Urothelium cell line (cell line): ENCODE data around the gene OR1I1.

Experiments used
- DNase-seq: peaks from one replicate; pipeline ENCODE4 v3.0.0; 2011; ENCODE audit warnings: low spot score, mixed read lengths
- FAIRE-seq: peaks from 2 replicates; lab custom pipeline; 2011; peaks lifted over from hg19 to GRCh38; lab: Jason Lieb, UNC

OR1I1 gene

DNA sequence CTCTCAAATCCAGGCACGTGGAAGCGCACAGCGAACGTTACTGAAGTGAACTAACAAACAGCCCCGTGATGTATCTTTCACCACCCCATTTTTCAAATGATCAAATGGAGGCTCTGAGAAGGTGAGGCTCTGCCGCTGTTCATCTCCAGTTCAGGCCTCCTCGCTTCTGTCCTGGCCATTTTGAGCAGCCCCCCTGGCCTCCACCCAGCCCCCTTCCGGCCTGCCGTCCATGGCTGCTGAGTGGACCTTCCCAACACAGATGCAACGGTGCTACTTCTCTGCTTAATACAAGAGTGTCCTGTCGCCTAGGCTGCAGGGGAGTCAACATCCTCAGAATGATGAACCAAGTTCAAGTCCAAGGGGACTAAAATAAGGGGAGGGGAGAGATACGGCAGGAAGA lies 34.8 kb downstream of the OR1I1 start:
- FAIRE-seq, result no peak
- DNase-seq, result no peak

DNA sequence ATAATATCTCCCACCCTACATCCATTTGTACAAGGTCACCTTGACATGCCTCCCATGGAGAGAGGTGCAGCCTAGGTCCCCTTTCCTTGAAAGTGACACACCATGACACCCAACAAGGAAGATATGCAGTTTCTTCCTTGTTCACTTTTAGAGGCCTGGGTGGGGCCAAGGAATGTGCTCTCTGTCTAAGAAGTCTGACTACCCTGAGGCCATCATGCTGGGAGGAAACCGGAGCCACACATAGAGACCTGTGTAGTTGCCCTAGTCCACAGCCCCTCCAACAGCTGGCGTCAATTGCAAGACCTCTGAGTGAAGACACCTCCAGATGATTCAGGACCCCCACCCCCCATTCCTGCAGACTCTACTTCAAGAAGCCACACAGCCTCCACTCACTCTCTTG lies 36.2 kb downstream of the OR1I1 start:
- no peak for FAIRE-seq
- DNase-seq, result no peak

DNA sequence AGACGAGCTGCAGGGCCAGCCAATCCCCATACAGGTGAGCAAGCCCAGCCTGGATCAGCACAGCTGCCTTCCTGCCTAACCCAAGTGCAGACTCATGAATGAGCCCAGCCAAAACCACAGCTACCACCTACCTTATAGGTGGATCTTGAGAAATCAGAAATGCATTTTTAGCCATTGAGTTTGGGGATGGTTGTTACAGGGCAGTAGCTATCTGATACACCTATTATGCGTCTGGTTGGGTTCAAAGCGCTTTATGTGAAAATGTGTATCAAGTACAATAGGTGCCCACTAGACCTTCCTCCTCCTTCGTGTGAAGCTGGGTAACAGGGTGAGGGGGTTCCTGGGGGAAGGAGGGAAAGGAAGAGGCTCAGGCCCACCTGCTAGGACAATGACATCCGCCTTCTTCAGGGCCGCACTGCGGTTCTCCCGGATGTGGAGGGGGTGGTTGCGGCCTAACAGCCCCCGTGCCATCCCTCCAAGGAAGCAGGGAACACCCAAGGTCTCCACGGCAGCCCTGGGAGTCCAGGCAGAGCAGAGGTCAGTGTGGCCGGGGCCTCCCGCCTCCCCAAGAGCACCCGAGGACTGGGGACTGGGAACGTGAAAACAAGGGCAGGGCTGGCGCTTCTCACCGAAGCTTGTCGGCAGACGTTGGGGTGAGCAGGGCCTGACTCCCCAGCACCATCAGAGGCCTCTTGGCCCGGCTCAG lies 36.9 kb downstream of the OR1I1 start:
- no peak for FAIRE-seq
- DNase-seq, result no peak

DNA sequence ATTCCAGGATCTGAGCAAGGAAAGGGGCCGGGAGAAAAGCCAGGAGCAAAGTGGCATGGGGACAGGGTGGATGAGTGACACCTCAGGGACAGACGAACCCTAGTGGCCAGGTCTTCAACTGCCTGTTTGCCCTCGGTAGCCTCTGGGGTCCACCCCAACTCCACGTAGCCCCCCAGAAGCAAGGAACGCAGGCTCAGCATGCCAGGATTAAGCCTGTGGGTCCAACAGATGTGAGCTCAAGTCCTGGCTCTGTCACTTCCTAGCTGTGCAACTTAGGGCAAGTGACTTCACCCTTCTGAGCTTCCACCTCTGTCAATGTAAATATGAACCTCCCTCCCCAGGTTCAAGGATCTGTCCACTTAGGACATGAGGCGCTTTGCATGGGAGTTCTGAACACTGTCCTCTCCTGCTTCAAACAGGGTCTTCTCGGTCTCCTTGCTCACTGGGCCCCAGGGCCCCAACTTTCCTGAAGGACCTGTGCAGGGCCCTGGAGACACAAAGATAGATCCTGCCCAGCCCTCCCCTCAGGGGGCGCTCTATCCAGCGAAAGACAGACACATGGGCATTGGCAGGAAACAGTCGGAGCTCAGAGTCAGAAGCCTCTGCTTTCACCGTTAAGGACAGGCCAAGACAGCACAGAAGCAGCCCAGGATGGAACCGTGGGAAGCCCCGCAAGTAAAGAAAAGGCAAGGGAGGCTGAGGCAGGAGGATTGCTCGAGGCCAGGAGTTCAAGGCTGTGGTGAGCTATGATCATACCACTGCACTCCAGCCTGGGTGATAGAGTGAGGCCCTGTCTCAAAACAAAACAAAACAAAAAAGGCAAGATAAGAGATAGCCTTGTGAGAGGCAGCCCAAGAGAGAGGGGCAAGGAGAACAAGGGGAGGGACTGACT lies 38.4 kb downstream of the OR1I1 start:
- DNase-seq, result no peak
- FAIRE-seq, result no peak

DNA sequence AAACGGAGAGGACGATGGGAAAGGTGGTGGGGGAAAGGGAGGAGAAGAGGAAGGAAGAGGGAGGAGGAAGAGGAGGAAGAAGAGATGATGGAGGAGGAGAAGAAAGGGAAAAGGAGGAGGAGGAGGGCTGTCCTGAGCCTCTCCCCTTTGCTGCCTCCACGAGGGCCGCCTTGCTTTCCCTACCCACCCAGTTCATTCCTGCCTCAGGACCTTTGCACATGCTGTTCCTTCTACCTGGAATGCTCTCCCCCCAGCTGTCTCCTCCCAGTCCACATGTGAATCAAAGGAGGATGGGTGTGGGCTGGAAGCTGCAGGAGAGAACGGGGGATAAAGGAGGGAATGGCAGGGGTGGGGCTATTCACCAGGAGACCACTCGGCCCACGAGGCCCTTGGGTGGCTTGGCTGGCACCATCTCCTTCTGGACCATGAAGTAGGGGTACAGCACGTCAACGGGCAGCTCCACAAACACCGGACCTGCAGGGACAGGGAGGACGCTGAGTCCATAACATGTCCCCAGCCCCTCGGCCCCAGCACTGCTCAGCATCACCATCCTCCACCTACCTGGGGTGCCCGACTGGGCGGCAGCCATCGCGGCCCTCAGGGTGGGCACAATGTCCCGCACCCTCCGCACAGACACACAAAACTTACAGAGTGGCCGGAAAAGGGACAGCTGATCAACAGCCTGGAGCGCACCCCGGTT lies 40.5 kb downstream of the OR1I1 start:
- FAIRE-seq (no peak), DNase-seq (no peak)

DNA sequence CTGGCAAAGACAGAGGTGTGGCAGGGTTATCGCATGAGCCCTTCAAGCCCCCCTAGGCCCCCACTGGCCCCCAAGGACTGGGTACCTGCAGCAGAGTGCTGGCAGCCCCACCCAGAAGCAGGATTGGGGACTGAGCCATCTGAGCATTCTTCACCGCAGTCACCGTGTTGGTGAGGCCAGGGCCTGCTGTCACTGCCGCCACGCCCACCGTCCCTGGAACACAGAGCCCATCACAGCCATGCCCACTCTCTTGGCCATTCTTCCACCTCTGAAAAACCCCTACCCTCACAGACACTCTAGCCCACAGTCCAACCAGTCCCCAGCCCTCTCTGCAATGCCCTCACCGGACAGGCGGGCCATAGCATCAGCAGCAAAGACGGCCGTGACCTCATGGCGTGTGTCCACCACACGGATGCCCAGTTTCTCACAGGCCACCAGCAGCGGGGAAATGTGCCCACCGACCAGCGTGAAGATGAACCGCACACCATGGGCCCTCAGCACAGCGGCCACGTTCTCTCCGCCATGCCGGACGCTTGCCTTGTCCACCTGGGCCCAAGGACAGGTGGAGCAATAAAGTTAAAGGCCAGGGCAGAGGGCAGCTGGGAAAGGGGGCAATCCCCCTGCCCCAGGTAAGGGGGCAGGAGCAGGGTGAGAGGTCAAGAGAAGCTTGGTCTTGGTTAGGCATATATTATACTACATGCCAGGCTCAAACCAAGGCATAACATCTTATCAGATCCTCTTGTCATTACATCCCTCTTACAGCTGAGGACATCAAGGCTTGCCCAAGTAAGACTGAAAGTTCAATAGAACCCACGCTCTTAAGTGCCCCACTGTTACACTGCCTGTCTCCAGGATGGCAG lies 41.2 kb downstream of the OR1I1 start:
- FAIRE-seq (no peak), DNase-seq (no peak)

DNA sequence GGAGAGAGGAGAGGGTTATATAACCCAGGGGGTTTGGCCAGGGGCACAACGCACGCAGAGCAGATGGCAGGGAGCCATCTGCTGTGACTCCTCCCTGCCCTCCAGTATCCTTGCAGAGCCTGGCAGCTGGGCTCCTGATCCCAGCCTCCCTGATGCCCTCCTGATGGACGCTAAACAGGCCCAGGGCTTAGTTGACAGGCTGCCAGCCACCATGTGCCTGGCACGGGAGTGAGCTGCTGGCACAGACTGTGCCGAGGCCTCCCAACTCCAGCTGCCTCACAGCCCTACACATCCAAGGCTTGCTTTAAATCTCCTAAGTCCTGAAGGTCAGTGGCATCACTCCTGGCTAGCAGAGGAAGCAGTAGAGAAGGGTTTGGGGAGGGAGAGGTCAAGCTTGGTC lies 41.9 kb downstream of the OR1I1 start:
- no peak for DNase-seq
- no peak for FAIRE-seq

DNA sequence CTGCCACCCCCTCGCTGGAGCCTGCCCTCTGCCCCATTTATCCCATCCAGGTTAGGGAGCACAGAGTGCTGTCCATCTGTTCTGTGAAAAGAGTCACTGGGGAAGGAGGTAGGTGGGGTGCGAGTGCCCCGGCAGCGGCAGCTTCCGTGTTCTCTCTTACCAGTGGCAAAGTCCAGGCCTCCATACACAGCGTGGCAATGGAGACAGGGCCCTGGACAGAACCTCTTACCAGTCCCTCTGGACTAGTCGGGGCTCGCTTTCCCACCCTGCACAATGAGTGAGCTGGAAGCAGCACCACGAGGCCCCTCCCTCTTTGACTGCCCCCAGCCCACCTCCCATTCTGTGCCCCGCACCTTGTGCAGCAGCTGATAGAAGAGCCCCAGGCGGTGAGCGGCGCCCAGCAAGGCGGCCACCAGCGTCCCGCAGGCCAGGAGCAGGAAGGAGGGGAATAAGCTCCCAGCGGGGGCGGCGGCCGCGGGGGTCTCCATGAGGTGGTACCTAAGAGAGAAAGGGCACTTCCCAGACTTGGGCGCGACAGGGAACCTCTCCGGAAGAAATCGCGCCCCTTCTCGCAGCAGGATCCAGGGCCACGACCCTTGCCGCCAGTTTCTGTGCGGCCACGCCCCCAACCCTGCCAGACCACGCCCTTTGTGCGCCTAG lies 42.7 kb downstream of the OR1I1 start:
- FAIRE-seq, result no peak
- DNase-seq, result no peak

DNA sequence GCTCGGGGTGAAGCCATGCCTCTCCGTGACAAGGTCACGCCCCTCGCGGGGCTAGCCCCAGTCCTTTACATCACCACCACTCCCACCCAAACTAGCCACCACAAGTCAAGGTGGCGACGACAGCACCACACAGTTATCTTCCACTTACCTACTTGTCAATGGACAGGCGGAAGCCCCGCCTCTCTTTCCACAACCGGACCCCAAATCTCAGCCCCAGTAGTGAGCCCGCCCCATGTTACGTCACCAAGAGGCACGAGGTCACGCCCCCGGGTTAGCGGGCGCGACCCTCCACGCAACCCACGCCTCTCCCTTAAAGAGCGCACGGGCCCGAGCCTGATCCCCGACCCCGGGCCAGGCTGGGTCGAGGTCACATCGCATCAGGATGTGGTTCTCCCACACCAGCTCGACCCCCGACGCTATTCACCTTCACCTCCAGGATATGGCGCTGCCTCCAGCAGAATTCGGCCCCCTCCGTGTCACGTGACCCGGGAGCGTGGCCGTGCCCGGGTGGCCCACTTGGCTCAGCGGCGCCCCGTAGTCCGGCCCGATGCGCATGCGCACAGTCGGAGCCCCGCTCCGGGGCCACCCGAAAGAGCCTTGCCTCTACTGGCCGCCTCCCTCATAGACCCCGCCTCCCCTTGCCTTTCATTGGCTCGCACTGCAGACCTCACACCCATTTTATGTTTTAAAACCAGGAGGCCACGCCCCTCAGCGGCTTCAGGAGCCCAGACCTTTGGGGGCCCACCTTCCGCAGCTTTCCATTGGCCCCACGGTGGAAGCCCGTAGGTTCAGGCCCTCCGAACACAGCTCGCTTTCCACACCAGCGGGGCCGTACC lies 43.4 kb downstream of the OR1I1 start:
- FAIRE-seq, result peak; percentile 37
- peak; percentile 97 for DNase-seq

DNA sequence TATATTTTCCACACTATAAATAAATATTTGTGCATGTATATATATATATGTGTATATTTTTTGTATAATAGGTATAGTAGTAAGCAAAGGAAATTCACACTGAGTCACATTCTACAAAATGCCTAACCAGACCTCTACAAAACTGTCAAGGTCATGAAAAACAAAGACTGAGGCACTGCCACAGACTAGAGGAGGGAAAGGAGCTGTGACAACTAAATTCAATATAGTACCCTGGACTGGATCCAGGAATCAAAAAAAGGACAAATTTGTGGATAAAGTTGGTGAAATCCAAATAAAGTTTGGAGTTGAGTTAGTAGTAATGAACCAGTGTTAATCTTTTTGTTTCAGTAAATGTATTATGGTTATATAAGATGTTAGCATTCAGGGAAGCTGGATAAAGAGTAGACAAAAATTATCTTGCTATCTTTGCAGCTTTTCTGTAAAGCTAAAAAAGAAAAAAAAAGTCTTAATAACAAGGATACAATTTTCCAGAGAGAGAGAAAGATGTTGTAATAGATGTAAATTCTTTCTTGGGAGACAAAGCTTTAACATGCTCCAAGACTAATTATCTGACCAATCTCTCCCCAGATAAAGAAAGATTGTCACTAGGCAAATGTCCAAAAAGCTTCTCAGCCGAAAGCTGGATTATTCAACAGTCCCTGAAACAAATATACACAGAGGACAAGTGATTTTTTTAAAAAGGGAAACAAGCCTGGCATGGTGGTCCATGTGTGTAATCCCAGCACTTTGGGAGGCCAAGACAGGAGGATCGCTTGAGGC lies 44.3 kb downstream of the OR1I1 start:
- FAIRE-seq, result no peak
- DNase-seq, result no peak

DNA sequence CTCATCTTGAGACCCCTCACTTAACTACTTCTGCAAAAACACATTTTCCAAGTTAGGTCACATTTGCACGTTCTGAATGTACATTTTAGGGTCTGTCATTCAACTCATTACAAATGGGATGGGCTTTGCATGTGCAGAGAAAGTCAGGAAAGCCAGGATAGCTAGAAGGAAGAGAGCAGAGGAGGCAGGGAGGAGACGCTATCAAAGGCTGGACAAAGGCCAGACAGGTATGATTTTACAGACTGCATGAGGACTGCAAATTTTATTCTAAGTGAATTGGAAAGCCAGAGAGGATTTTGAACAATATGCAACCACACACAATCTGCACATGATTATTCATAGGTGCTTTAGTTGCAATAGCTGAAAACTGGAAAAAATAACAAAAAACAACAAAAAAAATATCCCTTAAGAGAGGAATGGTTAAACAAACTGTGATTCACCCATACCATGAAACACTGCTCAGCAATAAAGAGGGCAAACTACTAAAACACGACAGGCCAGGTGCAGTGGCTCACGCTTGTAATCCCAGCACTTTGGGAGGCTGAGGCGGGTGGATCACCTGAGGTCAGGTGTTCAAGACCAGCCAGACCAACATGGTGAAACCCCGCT lies 46.3 kb downstream of the OR1I1 start:
- no peak for FAIRE-seq

DNA sequence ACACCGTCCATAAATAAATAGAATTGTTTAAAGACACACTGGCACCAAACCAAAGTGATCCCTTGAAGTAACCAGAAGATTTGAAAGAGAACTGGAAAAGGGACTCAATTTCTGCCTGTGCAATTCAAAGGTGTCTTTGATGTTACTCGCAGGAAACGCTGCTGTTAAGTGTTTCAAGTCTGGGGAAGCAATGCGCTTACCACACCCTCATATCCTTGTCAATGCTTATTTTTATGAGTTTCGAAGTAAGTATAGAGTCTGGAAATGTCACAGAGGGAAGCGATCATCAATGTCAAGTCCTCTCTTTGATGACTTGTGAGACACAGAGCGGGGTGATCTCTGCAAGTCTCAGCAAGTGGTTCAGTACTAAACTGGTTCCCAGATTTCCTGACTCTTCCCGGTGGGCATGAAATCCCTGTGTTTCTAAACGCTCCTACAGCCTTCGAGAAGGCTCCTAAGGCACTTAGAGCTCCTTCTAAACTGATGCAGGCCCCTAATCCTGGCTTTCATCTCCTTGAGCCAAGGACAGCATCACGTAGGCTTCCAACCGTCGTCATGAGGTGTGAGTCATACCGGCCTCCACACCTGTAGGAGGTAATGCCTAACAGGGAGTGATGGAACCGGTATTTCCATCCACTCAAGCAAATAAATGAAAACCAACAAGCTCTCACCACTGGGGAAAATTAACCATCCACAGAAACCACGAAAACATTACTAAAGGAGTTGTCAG lies 48.0 kb downstream of the OR1I1 start:
- FAIRE-seq, result no peak
- no peak for DNase-seq

More for the DNA sequence above, 46.3 kb downstream of the OR1I1 start:
- no peak for DNase-seq

DNA sequence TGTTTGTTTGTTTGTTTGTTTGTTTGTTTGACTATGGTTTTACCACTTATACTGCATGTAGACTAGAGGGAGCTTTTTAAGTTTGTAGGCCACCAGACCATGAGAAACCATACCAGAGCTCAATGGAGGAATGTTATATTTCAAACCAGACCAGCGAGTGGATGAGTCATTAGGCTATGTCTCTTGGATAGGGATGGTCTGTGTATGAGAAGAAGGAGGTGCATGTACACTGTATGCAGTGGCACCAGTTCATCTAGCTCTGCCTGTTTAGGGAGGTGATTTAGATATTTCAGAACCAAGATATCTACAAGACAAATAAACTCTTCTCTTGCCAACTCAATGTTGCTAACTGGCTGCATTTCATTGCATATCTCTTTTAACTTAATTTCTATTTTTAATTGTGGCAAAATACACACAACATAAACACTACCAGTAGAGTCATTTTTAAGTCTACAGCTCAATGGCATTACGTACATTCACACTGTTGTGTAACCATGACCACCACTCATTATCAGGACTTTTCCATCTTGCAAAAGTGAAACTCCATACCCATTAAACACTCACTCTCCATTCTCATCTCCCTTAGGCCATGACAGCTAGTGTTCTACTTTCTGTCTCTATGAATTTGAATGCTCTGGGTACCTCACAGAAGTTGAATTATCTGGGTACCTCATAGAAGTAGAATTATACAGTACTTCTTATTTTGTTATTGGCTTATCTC lies 54.4 kb downstream of the OR1I1 start:
- no peak for FAIRE-seq
- DNase-seq, result no peak

DNA sequence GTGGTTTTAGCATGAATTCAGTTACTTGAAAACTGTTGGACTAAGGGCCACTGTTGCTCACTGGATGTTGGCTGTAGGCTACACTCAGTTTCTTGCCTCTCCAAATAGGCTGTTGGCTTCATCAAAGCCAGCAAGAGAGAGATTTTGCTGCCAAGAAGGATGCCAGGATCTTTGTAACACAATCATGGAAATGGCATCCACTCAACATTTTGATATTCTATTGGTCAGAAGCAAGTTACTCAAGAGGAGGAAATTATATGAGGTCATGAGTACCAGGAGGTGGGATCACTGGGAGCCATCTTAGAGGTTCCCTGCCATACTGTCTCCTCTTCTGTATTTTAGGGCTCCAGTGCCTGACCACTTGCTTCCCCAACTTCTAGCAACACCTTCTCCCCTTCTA lies 55.8 kb downstream of the OR1I1 start:
- no peak for DNase-seq
- no peak for FAIRE-seq

DNA sequence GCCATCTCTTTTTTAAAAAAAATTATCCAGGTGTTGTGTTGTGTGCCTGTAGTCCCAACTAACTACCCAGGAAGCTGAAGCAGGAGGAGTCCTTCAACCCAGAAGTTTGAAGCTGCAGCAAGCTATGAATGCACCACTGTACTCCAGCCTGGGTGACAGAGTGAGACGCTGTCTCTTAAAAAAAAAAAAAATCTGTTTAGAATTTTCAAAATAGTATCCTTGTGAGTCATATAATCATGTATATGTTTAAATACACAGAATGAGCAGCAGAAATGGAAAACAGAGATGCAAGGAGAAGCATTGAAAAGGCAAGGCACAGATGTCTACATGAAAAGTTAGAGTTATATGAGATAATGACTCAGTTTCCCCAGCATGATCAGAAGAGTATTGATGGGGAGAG lies 56.4 kb downstream of the OR1I1 start:
- FAIRE-seq, result no peak
- no peak for DNase-seq

DNA sequence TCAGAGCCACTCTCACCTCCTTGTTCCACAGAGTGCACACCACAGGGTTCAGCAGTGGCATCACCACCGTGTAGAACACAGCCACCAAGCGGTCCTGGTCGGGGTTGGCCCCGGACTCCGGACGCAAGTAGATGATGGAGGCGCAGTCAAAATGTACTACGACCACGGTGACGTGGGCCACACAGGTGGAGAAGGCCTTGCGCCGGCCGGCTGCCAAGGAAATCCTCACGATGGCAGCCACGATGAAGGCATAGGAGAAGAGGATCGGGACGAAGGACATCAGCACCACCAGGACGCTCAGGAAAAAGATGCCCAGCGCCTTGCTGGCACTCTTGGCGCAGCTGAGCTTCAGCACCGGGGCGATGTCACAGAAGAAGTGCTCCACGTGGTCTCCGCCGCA lies 59.1 kb downstream of the OR1I1 start:
- FAIRE-seq (no peak), DNase-seq (no peak)

DNA sequence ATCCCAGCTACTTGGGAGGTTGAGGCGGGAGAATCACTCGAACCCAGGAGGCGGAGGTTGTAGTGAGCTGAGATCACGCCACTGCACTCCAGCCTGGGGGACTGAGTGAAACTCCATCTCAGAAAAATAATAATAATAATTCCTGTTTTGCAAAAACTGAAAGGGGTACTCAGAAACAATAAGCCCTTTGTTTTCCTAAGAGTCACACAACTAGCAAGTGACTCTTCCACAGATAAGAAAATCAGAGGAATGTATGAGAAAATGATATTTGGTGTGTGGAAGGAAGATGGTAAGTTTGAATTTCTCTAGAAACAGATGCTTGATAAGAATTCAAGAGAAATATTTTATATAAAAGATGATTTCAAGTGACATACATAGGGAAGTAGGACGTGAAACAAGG lies 60.3 kb downstream of the OR1I1 start:
- DNase-seq (no peak), FAIRE-seq (no peak)
